Measurements from ENCODE around the gene LRP1B.

- TF ChIP-seq YY1 (IDR thresholded peaks at IDR 0.05) (no peak), RXRA (IDR thresholded peaks at IDR 0.05) (no peak), RAD21 (IDR thresholded peaks at IDR 0.05) (no peak), TAF1 (conservative IDR thresholded peaks at IDR 0.05) (no peak), REST (IDR thresholded peaks at IDR 0.05) (no peak), FOXA1 (IDR thresholded peaks at IDR 0.05) (no peak), SP1 (IDR thresholded peaks at IDR 0.05) (no peak)
- TF ChIP-seq, protein P1, sequence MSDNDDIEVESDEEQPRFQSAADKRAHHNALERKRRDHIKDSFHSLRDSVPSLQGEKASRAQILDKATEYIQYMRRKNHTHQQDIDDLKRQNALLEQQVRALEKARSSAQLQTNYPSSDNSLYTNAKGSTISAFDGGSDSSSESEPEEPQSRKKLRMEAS (IDR thresholded peaks at IDR 0.05): no peak
- TF ChIP-seq, protein P2, sequence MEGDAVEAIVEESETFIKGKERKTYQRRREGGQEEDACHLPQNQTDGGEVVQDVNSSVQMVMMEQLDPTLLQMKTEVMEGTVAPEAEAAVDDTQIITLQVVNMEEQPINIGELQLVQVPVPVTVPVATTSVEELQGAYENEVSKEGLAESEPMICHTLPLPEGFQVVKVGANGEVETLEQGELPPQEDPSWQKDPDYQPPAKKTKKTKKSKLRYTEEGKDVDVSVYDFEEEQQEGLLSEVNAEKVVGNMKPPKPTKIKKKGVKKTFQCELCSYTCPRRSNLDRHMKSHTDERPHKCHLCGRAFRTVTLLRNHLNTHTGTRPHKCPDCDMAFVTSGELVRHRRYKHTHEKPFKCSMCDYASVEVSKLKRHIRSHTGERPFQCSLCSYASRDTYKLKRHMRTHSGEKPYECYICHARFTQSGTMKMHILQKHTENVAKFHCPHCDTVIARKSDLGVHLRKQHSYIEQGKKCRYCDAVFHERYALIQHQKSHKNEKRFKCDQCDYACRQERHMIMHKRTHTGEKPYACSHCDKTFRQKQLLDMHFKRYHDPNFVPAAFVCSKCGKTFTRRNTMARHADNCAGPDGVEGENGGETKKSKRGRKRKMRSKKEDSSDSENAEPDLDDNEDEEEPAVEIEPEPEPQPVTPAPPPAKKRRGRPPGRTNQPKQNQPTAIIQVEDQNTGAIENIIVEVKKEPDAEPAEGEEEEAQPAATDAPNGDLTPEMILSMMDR (IDR thresholded peaks at IDR 0.05; ENCODE audit: low read depth, low read length, missing input control): no peak
- TF ChIP-seq, protein P3, sequence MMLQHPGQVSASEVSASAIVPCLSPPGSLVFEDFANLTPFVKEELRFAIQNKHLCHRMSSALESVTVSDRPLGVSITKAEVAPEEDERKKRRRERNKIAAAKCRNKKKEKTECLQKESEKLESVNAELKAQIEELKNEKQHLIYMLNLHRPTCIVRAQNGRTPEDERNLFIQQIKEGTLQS (IDR thresholded peaks at IDR 0.05): no peak
- TF ChIP-seq, protein P4, sequence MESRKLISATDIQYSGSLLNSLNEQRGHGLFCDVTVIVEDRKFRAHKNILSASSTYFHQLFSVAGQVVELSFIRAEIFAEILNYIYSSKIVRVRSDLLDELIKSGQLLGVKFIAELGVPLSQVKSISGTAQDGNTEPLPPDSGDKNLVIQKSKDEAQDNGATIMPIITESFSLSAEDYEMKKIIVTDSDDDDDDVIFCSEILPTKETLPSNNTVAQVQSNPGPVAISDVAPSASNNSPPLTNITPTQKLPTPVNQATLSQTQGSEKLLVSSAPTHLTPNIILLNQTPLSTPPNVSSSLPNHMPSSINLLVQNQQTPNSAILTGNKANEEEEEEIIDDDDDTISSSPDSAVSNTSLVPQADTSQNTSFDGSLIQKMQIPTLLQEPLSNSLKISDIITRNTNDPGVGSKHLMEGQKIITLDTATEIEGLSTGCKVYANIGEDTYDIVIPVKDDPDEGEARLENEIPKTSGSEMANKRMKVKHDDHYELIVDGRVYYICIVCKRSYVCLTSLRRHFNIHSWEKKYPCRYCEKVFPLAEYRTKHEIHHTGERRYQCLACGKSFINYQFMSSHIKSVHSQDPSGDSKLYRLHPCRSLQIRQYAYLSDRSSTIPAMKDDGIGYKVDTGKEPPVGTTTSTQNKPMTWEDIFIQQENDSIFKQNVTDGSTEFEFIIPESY (IDR thresholded peaks at IDR 0.05): no peak
Observed at GRCh38 chr2:140247451-140248195, 1883.2 kb downstream of the LRP1B start.
